IMR-90 (cell line): ENCODE measurements around the gene ZNF527. TPM values are rescaled to one million over a fixed set of nuclear protein-coding genes. Genes with fewer than 3 reads are reported as not detected.

Experiments used
- ATAC-seq: fragments of 200-7000 bp; cut with Tn5 transposase; 2 replicates; pipeline ENCODE4 v1.9.1; 2020; ENCODE audit warnings: low read depth, mild to moderate bottlenecking, moderate library complexity
- BruUV-seq: library from RNA; stranded (reverse); fragments of 400-500 nt; replicated peaks from 2 replicates; lab custom pipeline; 2021; lab: Mats Ljungman, UMichigan
- CTCF ChIA-PET: fragments of 300-600 bp; formaldehyde crosslinking; extraction: SDS; loops from one replicate; lab custom pipeline; 2021; ENCODE audit warnings: antibody characterized with exemption; lab: Yijun Ruan, JAX
- POLR2A ChIA-PET: fragments of 300-600 bp; sonication (Branson Sonifier 250); formaldehyde crosslinking; loops from one replicate; lab custom pipeline; 2022; ENCODE audit warnings: antibody characterized with exemption; ENCODE audit not compliant: unreplicated experiment; lab: Charles Lee
- DNase-seq: peaks from one replicate; pipeline ENCODE4 v3.0.0; 2013
- H2AFZ ChIP-seq: replicated peaks from 2 replicates; pipeline ENCODE3; 2013; ENCODE audit warnings: low read length, mild to moderate bottlenecking; ENCODE audit not compliant: poor library complexity
- H2AK5ac ChIP-seq: 2 replicates; pipeline ENCODE4 v1.6.1; 2013; ENCODE audit warnings: low read depth, low read length, inconsistent platforms
- H2AK9ac ChIP-seq: replicated peaks from 2 replicates; pipeline ENCODE3; 2013; ENCODE audit warnings: mild to moderate bottlenecking, low read depth, low read length, moderate library complexity; ENCODE audit not compliant: poor library complexity
- H2BK120ac ChIP-seq: 2 replicates; pipeline ENCODE4 v1.6.1; 2013; ENCODE audit warnings: low read depth, low read length, inconsistent platforms
- H2BK15ac ChIP-seq: 3 replicates; pipeline ENCODE4 v1.6.1; 2013; ENCODE audit warnings: low read depth, low read length, inconsistent platforms
- H2BK20ac ChIP-seq: 2 replicates; pipeline ENCODE4 v1.6.1; 2013; ENCODE audit warnings: low read depth, mild to moderate bottlenecking, inconsistent platforms, low read length, moderate library complexity
- H2BK5ac ChIP-seq: 2 replicates; pipeline ENCODE4 v1.6.1; 2013; ENCODE audit warnings: mild to moderate bottlenecking, low read depth, low read length, inconsistent platforms; ENCODE audit not compliant: poor library complexity, severe bottlenecking
- H3K14ac ChIP-seq: replicated peaks from 2 replicates; pipeline ENCODE4 v1.6.1; 2013; ENCODE audit warnings: low read depth, low read length, inconsistent platforms
- H3K18ac ChIP-seq: 2 replicates; pipeline ENCODE4 v1.6.1; 2013; ENCODE audit warnings: low read depth, low read length, control low read depth
- H3K23ac ChIP-seq: 2 replicates; pipeline ENCODE4 v1.6.1; 2013; ENCODE audit warnings: low read depth, low read length, inconsistent platforms
- H3K27ac ChIP-seq: 2 replicates; pipeline ENCODE4 v1.5.1; 2013; ENCODE audit warnings: mild to moderate bottlenecking, control low read depth, low read length; ENCODE audit not compliant: insufficient read depth
- H3K27me3 ChIP-seq: 2 replicates; pipeline ENCODE4 v1.6.1; 2013; ENCODE audit warnings: low read length; ENCODE audit not compliant: control insufficient read depth, insufficient read depth
- H3K36me3 ChIP-seq: 2 replicates; pipeline ENCODE4 v1.6.1; 2013; ENCODE audit warnings: low read length, mixed read lengths; ENCODE audit not compliant: control insufficient read depth, insufficient read depth
- H3K4ac ChIP-seq: 2 replicates; pipeline ENCODE4 v1.6.1; 2013; ENCODE audit warnings: low read depth, low read length, inconsistent platforms
- H3K4me1 ChIP-seq: 2 replicates; pipeline ENCODE4 v1.6.1; 2013; ENCODE audit warnings: low read length, mixed read lengths; ENCODE audit not compliant: control insufficient read depth, insufficient read depth
- H3K4me2 ChIP-seq: 2 replicates; pipeline ENCODE4 v1.6.1; 2013; ENCODE audit warnings: low read depth, mild to moderate bottlenecking, control low read depth, low read length, moderate library complexity
- H3K4me3 ChIP-seq: 2 replicates; pipeline ENCODE4 v1.5.1; 2013; ENCODE audit warnings: low read depth, mild to moderate bottlenecking, control low read depth, low read length, moderate library complexity; ENCODE audit not compliant: insufficient read depth
- H3K56ac ChIP-seq: 2 replicates; pipeline ENCODE4 v1.6.1; 2013; ENCODE audit warnings: low read length, inconsistent platforms; ENCODE audit not compliant: insufficient read depth; ENCODE audit errors: extremely low read depth
- H3K79me1 ChIP-seq, 2 experiments: 2 replicates each; pipeline ENCODE4 v1.6.1; 2013; ENCODE audit warnings: low read length in 2 of 2, inconsistent platforms in 1 of 2, low read depth in 1 of 2
- H3K9ac ChIP-seq: 2 replicates; pipeline ENCODE4 v1.6.1; 2013; ENCODE audit warnings: low read depth, low read length, control low read depth
- H3K9me1 ChIP-seq: 2 replicates; pipeline ENCODE4 v1.6.1; 2013; ENCODE audit warnings: low read length, inconsistent platforms; ENCODE audit not compliant: insufficient read depth
- H3K9me3 ChIP-seq: 2 replicates; pipeline ENCODE4 v1.6.1; 2013; ENCODE audit warnings: low read length; ENCODE audit not compliant: control insufficient read depth, insufficient read depth
- H4K20me1 ChIP-seq: 2 replicates; pipeline ENCODE4 v1.6.1; 2013; ENCODE audit warnings: low read length, inconsistent platforms; ENCODE audit not compliant: insufficient read depth
- H4K5ac ChIP-seq: 2 replicates; pipeline ENCODE4 v1.6.1; 2013; ENCODE audit warnings: mild to moderate bottlenecking, low read depth, low read length, control low read depth
- H4K8ac ChIP-seq, 2 experiments: 2 replicates each; pipeline ENCODE4 v1.6.1; 2013; ENCODE audit warnings: low read depth in 2 of 2, low read length in 2 of 2, control low read depth in 1 of 2, inconsistent platforms in 1 of 2
- H4K91ac ChIP-seq: 2 replicates; pipeline ENCODE4 v1.6.1; 2013; ENCODE audit warnings: low read depth, low read length, inconsistent platforms; ENCODE audit not compliant: insufficient read depth
- CHD1 ChIP-seq: IDR thresholded peaks from 2 replicates; pipeline ENCODE4 v1.6.1; 2012; ENCODE audit warnings: low read depth, low read length, improper control_type of control experiment
- CTCF ChIP-seq: conservative IDR thresholded peaks from 2 replicates; pipeline ENCODE4 v1.5.1; 2012; ENCODE audit warnings: mild to moderate bottlenecking, low read depth, low read length, improper control_type of control experiment
- WGBS, 2 experiments: methylation state at CpG; one replicate each; pipeline versions ENCODE4 v1.1.5 to v1.1.7; 2013; ENCODE audit warnings: missing lambda C conversion rate in 2 of 2; ENCODE audit not compliant: insufficient read length in 1 of 2; ENCODE audit errors: extremely low coverage in 2 of 2; 5-methylcytosine and 5-hydroxymethylcytosine counted together
- dilution Hi-C: fragments of 300-500 bp; cut with HindIII; formaldehyde crosslinking; loops from one replicate; pipeline ENCODE4 v1.14.3; 2018; ENCODE audit warnings: low sequenced_read_pairs; ENCODE audit not compliant: unreplicated experiment
- in situ Hi-C: fragments of 300-500 bp; cut with MboI; formaldehyde crosslinking; loops from 3 replicates; pipeline ENCODE4 v1.14.3; 2019; ENCODE audit warnings: low sequenced_read_pairs, inconsistent platforms, mixed read lengths
- intact Hi-C: fragments of 100-400 bp; cut with micrococcal nuclease; formaldehyde crosslinking; loops from 2 replicates; pipeline ENCODE4 v1.10.0; 2022
- polyA plus RNA-seq, 3 experiments: library from polyadenylated mRNA; depleted of rRNA; stranded (reverse); fragments of >200 nt; gene quantifications; 2 replicates each; pipeline ENCODE4 v1.2.3, GENCODE V29; 2012; ENCODE audit warnings: low replicate concordance in 1 of 3
- total RNA-seq: library from RNA; depleted of rRNA; stranded (reverse); fragments of >200 nt; gene quantifications from 2 replicates; pipeline ENCODE4 v1.2.3, GENCODE V29; 2012

ZNF527 gene
- total and polyA plus RNA-seq, 2 of the 4 experiments (the other 2 are of a cell fraction) = 1.9 to 3.6 TPM

DNA sequence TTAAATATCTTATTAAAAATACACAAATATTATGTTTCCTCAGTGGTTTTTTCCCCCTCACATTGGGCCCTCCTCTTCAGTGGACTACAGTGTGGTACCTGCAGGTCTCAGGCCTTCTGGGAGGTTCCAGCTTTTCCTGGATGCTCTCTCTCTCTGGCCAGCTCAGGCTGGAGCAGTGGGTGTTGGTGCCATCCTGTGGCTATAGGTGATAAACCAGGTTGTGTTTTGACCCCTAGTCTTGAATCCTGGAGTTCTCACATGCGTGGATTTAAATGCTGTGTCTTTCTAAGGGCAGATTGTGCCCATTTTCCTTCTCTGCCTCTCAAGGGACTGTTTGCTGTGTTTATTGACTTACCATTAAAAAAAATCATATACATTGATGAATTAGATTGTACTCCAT is 41.2 kb upstream of the ZNF527 start:
- DNase-seq (no peak), ATAC-seq (no peak)
- Histone ChIP-seq H2AK9ac (no peak overlapping the region), H4K20me1 (no peaks in the 10 kb centered on the region), H3K36me3 (peaks cover 26% of the 10 kb centered on the region), H3K9ac (no peak overlapping the region), H3K23ac (no peak overlapping the region), H4K5ac (no peak overlapping the region), H4K91ac (no peak overlapping the region), H3K27me3 (no peaks in the 10 kb centered on the region), H3K4me3 (no peak overlapping the region), H3K9me1 (peaks cover 4% of the 10 kb centered on the region), H2BK5ac (no peak overlapping the region), H3K4me1 (0 out of 2 replicates have a peak, but pooled peaks cover 3% of the 10 kb centered on the region), H3K9me3 (no peaks in the 10 kb centered on the region), H3K18ac (no peak overlapping the region), H2AK5ac (no peak overlapping the region), H3K4me2 (no peak overlapping the region), H3K79me1 (peaks cover 0 to 11% of the 10 kb centered on the region in 2 experiments; a peak in 3 of 4 replicates), H2BK20ac (no peak overlapping the region), H3K14ac (no peak overlapping the region), H3K4ac (no peak overlapping the region), H4K8ac (no peak overlapping the region), H3K56ac (no peak overlapping the region), H2AFZ (no peak overlapping the region), H3K27ac (no peak overlapping the region), H2BK120ac (no peak overlapping the region), H2BK15ac (no peak overlapping the region)
- no CpG with 5 or more reads among the region's 1 CpG for WGBS, 2 experiments
- TF ChIP-seq CTCF (0 out of 2 replicates have a peak, but pooled peaks have one; percentile 7), CHD1 (no peak)
- intact Hi-C loops = loop anchor here (5.0 kb wide), 1 partner anchor 138 kb away; the partner anchor contains the start of genes ZNF569 and ZNF570
- no TSS peak for BruUV-seq
- POLR2A ChIA-PET = no interaction called here
- CTCF ChIA-PET = no interaction called here
- in situ Hi-C loops = no loop called here
- dilution Hi-C loops = no loop called here
